ENCODE results near the gene SLC47A2. TPM values are rescaled to one million over a fixed set of nuclear protein-coding genes. Genes with fewer than 3 reads are reported as not detected.

Gene SLC47A2
- total RNA-seq, 4 donors from 2014 or later, result 0.27 to 1.1 (median 0.32) TPM; not detected in 1

DNA sequence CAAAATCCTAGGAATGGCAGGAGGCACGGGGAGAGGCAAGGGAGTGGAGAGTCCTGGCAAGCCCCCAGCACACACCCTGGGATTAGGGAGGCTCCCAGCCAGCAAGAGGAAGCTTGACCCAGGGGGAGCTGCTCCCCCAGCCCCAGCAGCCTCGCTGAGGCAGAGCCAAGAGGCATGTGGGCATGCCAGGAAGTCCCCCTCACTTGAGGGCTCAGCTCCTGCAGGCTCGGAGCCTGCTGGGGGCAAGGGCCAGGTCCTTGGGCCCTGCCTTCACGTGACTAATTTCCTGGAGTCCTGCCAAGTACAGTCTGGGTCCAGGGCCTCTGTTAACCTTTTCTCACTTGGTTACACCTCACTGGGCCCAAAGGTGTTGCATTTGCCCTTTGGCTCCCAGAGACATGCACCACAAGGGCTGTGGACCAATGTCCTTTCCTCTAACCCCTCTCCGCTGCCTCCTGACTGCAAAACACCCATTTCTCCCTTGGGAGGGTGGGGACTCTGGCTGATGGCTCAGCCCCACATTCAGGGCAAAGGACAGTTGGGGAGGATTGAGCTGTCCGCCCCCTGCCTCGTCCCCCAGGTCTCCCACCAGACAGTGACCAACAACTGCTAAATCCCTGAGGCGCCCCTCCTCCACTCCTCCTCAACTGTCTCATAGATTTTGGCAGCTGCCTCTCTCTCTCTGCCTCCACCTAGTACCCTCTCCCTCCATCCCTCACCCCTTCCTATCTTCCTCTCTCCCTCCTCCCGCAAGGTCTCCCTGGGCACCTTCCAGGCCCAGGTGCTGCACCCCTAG, 4.4 kb upstream of the SLC47A2 start:
- in situ Hi-C loops (cut with MboI; ENCODE audit: low pct_ligation_motif_present in 1 of 4, low pct_unique_long_range_greater_than_20kb in 1 of 4, low sequenced_read_pairs in 3 of 4) (no loop called here), intact Hi-C loops (cut with DNase I; ENCODE audit: low total_unique reads) (no loop called here)
- H3K9me3 ChIP-seq, result no peaks in the 10 kb centered on the region
- no peak overlapping the region for H3K4me3 ChIP-seq
- WGBS, 2 donors (ENCODE audit: low coverage in 1 of 2), result 17 to 47% methylated on average over 1 to 9 of the region's 9 CpGs
- TF ChIP-seq EP300 (IDR thresholded peaks at IDR 0.05; ENCODE audit: low read depth) (no peak), POLR2AphosphoS5 (IDR thresholded peaks at IDR 0.05) (peak in 1 of 3 donors; percentile 10)
- H3K36me3 ChIP-seq, result no peaks in the 10 kb centered on the region
- peak; percentile 75 for DNase-seq
- peaks cover 7 to 44% (median 29%) of the 10 kb centered on the region in 4 donors for H3K4me1 ChIP-seq
- H3K27me3 ChIP-seq, result no peaks in the 10 kb centered on the region
- H3K27ac ChIP-seq, result peak overlapping the region in 3 of 4 donors; percentile 14 to 42 (median 23)

- Histone ChIP-seq H3K4me1 (peaks cover 7 to 37% (median 26%) of the 10 kb centered on the region in 4 donors), H3K27ac (peak overlapping the region in 3 of 4 donors; percentile 14 to 42 (median 23)), H3K9me3 (no peaks in the 10 kb centered on the region), H3K36me3 (no peaks in the 10 kb centered on the region), H3K27me3 (no peaks in the 10 kb centered on the region), H3K4me3 (no peak overlapping the region)
- no peak for DNase-seq
- WGBS, 2 donors (ENCODE audit: low coverage in 1 of 2), result 21 to 81% methylated on average over 2 to 5 of the region's 5 CpGs
- TF ChIP-seq EP300 (IDR thresholded peaks at IDR 0.05; ENCODE audit: low read depth) (no peak), POLR2AphosphoS5 (IDR thresholded peaks at IDR 0.05) (no peak), POLR2A (IDR thresholded peaks at IDR 0.05) (no peak)
- TF ChIP-seq, protein P1, sequence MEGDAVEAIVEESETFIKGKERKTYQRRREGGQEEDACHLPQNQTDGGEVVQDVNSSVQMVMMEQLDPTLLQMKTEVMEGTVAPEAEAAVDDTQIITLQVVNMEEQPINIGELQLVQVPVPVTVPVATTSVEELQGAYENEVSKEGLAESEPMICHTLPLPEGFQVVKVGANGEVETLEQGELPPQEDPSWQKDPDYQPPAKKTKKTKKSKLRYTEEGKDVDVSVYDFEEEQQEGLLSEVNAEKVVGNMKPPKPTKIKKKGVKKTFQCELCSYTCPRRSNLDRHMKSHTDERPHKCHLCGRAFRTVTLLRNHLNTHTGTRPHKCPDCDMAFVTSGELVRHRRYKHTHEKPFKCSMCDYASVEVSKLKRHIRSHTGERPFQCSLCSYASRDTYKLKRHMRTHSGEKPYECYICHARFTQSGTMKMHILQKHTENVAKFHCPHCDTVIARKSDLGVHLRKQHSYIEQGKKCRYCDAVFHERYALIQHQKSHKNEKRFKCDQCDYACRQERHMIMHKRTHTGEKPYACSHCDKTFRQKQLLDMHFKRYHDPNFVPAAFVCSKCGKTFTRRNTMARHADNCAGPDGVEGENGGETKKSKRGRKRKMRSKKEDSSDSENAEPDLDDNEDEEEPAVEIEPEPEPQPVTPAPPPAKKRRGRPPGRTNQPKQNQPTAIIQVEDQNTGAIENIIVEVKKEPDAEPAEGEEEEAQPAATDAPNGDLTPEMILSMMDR (IDR thresholded peaks at IDR 0.05), result no peak
- in situ Hi-C loops (cut with MboI; ENCODE audit: low pct_ligation_motif_present in 1 of 4, low pct_unique_long_range_greater_than_20kb in 1 of 4, low sequenced_read_pairs in 3 of 4) (no loop called here), intact Hi-C loops (cut with DNase I; ENCODE audit: low total_unique reads) (no loop called here)
Observed at GRCh38 chr17:19720210-19720475, 3.8 kb upstream of the SLC47A2 start.

- H3K9me3 ChIP-seq, result no peaks in the 10 kb centered on the region
- H3K4me1 ChIP-seq, result peaks cover 1 to 31% (median 20%) of the 10 kb centered on the region in 4 donors
- H3K27ac ChIP-seq, result peak overlapping the region in 2 of 4 donors; percentile 10 to 17
- H3K36me3 ChIP-seq, result no peaks in the 10 kb centered on the region
- intact Hi-C loops (cut with DNase I; ENCODE audit: low total_unique reads) (no loop called here), in situ Hi-C loops (cut with MboI; ENCODE audit: low pct_ligation_motif_present in 1 of 4, low pct_unique_long_range_greater_than_20kb in 1 of 4, low sequenced_read_pairs in 3 of 4) (no loop called here)
- WGBS, 2 donors (ENCODE audit: low coverage in 1 of 2), result 88% methylated on average over 23 of the region's 23 CpGs; no CpG with 5 or more reads in 1 of the 2 donors
- peak; percentile 52 for DNase-seq
- H3K4me3 ChIP-seq, result no peak overlapping the region
- TF ChIP-seq, protein P1 (IDR thresholded peaks at IDR 0.05), result no peak
- TF ChIP-seq EP300 (IDR thresholded peaks at IDR 0.05; ENCODE audit: low read depth) (no peak), POLR2A (IDR thresholded peaks at IDR 0.05) (no peak), POLR2AphosphoS5 (IDR thresholded peaks at IDR 0.05) (peak in 1 of 3 donors; percentile 29)
- no peaks in the 10 kb centered on the region for H3K27me3 ChIP-seq
Observed at GRCh38 chr17:19719355-19720209, 3.2 kb upstream of the SLC47A2 start.

DNA sequence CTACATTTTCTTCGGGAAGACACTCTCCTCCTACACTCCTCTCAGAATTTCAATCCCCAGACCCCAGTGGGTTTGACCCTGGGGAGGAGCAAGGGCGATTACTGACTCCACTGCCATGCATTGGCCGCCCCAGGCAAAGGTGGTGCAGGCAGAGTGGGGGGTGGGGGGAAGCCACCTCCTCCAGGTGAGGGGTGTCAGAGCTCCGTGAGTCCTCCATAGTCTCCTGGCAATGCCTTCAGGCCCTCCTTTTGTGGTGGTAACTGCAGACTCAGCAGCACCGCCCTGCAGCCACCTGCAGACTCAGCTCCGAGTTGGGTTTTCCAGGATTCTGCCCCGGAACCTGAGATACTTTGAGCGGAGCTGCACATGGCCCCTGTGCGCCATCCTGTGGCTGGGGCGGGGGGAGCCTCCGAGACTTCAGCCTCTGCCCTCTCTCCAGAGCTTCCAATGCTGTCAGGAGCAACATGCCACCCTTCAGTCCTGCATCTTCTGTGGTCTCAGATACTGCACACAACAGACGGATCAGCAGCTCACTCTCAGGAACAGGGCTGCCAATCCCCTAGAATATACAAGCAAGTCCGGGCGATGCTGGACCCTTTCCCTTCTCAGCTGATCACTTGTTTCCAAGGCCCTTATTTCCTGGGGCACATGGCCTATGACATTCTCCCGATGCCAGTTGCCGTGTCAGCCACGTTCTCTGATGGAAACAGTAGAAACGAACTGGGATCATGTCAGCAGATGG, 2.4 kb upstream of the SLC47A2 start:
- Histone ChIP-seq H3K27me3 (no peaks in the 10 kb centered on the region), H3K9me3 (no peaks in the 10 kb centered on the region), H3K4me3 (no peak overlapping the region), H3K4me1 (peaks cover 0 to 24% (median 12%) of the 10 kb centered on the region in 4 donors), H3K27ac (no peak overlapping the region), H3K36me3 (no peaks in the 10 kb centered on the region)
- TF ChIP-seq EP300 (IDR thresholded peaks at IDR 0.05; ENCODE audit: low read depth) (no peak), POLR2AphosphoS5 (IDR thresholded peaks at IDR 0.05) (no peak), POLR2A (IDR thresholded peaks at IDR 0.05) (no peak)
- TF ChIP-seq, protein P1 (IDR thresholded peaks at IDR 0.05), result no peak
- in situ Hi-C loops (cut with MboI; ENCODE audit: low pct_ligation_motif_present in 1 of 4, low pct_unique_long_range_greater_than_20kb in 1 of 4, low sequenced_read_pairs in 3 of 4) (no loop called here), intact Hi-C loops (cut with DNase I; ENCODE audit: low total_unique reads) (no loop called here)
- no peak for DNase-seq
- WGBS, 2 donors (ENCODE audit: low coverage in 1 of 2), result 77 to 82% methylated on average over 5 to 12 of the region's 18 CpGs

Measured in transverse colon (tissue), 4 donors.